Psoas muscle (tissue), 8 donors: ENCODE measurements around the gene COL27A1. TPM values are rescaled to one million over a fixed set of nuclear protein-coding genes. Genes with fewer than 3 reads are reported as not detected.

ENCODE experiments used
- ATAC-seq, 4 donors: fragments of 200-7000 bp; cut with Tn5 transposase; one replicate each; pipeline ENCODE4 v1.9.1; 2020; ENCODE audit warnings: moderate library complexity in 3 of 4, mild to moderate bottlenecking in 2 of 4
- DNase-seq, 2 donors: peaks; one replicate each; pipeline ENCODE4 v3.0.0-alpha.2; 2020
- H3K27ac ChIP-seq: fragments of 200-600 bp; one replicate; pipeline ENCODE4 v1.8.0; 2022
- H3K27me3 ChIP-seq, 3 donors: fragments of 200-600 bp in 1 of 3; one replicate each; pipeline versions ENCODE4 v1.6.1 to v1.8.0; 2013 to 2022; ENCODE audit warnings: low read length in 2 of 3, mild to moderate bottlenecking in 2 of 3, moderate library complexity in 1 of 3; ENCODE audit not compliant: insufficient read depth in 3 of 3
- H3K36me3 ChIP-seq, 2 donors: fragments of 200-600 bp in 1 of 2; one replicate each; pipeline versions ENCODE4 v1.6.1 to v1.8.0; 2013 to 2022; ENCODE audit warnings: low read depth in 1 of 2, mild to moderate bottlenecking in 1 of 2, moderate library complexity in 1 of 2; ENCODE audit not compliant: insufficient read depth in 1 of 2
- H3K4me1 ChIP-seq: fragments of 200-600 bp; one replicate; pipeline ENCODE4 v1.8.0; 2022
- H3K4me3 ChIP-seq: fragments of 200-600 bp; one replicate; pipeline ENCODE4 v1.8.0; 2022; ENCODE audit warnings: mild to moderate bottlenecking
- H3K9me3 ChIP-seq: fragments of 200-600 bp; one replicate; pipeline ENCODE4 v1.8.0; 2022
- CTCF ChIP-seq: fragments of 200-600 bp; IDR thresholded peaks from one replicate; pipeline ENCODE4 v1.8.0; 2022; ENCODE audit warnings: antibody characterized with exemption
- WGBS, 3 donors: extraction: QIAGEN DNeasy Blood & Tissue Kit; methylation state at CpG; one replicate each; pipeline versions ENCODE4 v1.1.6 to v1.1.7; 2013; 5-methylcytosine and 5-hydroxymethylcytosine counted together
- intact Hi-C, 2 donors: fragments of 100-400 bp; cut with DNase I; formaldehyde crosslinking; loops; one replicate each; pipeline versions ENCODE4 v1.11.0 to v1.14.2; 2022
- polyA plus RNA-seq, 3 donors: library from polyadenylated mRNA; stranded (reverse); fragments of 200-250 nt; gene quantifications; one replicate each; pipeline ENCODE4 v1.2.3, GENCODE V29; 2013
- total RNA-seq, 4 donors: library from RNA; stranded (reverse); fragmentation: NEBNext Ultra II Directional in 2 of 4; extraction: Animal tissue kit (Norgen Biotek cat#: 25700) in 2 of 4; gene quantifications; one replicate each; pipeline versions ENCODE4 v1.2.1 to v1.2.4, GENCODE V29; 2021 to 2023
- donor health status: healthy with polysubstance abuse.
- donor health status: DM: no; HTN: no; CAD: no; lungs with moderate emphysema.
- donor health status: Bipolar disorder and iron deficiency.
- donor health status: healthy.
- donor health status: DM: yes; HTN: yes; CAD: no.
- donor health status: DM: no; HTN: no; CAD: no.
- donor health status: DM: no; HTN: no; CAD: no.
- donor health status: DM: yes; HTN: yes; CAD: no.

COL27A1 gene
- total and polyA plus RNA-seq, 7 donors: 1.1 to 8.5 (median 3.9) TPM

DNA sequence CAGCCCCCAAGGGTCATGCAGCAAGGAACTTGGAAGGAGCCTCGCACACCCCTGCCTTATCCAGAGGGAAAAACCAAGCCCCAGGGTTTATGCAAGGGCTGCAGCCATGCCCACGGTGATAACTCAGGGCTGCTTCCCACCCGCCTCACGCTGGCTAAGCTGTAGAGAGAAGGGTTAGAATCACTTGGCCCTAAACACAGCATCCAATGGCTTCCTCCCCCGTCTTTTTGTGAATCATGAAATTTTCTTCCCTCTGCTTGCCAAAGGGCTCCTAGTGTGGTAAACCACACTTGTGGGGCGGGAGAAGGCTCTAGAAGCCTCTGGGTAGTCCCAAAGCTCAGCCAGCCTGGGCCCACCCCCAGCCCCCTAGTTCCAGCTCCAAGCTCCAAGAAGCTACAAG, 111.6 kb downstream of the COL27A1 start:
- no peak for TF ChIP-seq CTCF
- peaks cover 2% of the 10 kb centered on the region for H3K4me1 ChIP-seq
- DNase-seq (no peak), ATAC-seq (no peak)
- WGBS, 3 donors: 85 to 93% (median 85%) methylated on average over 6 of the region's 6 CpGs
- no peak overlapping the region for H3K27ac ChIP-seq
- no peak overlapping the region for H3K4me3 ChIP-seq
- H3K27me3 ChIP-seq: no peaks in the 10 kb centered on the region
- intact Hi-C loops: no loop called here
- H3K9me3 ChIP-seq: no peaks in the 10 kb centered on the region
- H3K36me3 ChIP-seq: no peaks in the 10 kb centered on the region

DNA sequence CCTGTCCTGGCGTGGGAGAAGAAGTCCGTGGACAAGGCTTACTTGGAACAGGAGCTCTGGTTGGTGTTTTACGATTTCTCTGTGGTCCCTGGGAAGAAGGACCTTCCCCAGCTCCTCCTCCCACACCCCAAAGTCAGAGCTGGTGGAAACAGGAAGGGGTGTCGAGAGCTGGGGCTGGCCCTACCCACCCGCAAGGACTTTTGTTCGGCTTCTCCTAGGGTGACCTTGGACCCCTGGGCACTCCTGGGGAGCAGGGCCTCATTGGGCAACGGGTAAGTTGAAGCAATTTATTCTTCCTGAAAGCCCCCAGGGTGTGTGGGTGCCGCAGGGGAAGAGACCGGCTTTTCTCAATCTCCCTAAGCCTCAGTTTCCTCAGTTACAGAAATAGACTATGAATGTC, 113.7 kb downstream of the COL27A1 start:
- Histone ChIP-seq H3K4me1 (peaks cover 10% of the 10 kb centered on the region), H3K4me3 (no peak overlapping the region), H3K36me3 (no peaks in the 10 kb centered on the region), H3K9me3 (no peaks in the 10 kb centered on the region), H3K27ac (no peak overlapping the region), H3K27me3 (no peaks in the 10 kb centered on the region)
- DNase-seq (no peak), ATAC-seq (no peak)
- WGBS, 3 donors: 92 to 98% (median 96%) methylated on average over 9 of the region's 9 CpGs
- intact Hi-C loops: no loop called here
- TF ChIP-seq CTCF: no peak

DNA sequence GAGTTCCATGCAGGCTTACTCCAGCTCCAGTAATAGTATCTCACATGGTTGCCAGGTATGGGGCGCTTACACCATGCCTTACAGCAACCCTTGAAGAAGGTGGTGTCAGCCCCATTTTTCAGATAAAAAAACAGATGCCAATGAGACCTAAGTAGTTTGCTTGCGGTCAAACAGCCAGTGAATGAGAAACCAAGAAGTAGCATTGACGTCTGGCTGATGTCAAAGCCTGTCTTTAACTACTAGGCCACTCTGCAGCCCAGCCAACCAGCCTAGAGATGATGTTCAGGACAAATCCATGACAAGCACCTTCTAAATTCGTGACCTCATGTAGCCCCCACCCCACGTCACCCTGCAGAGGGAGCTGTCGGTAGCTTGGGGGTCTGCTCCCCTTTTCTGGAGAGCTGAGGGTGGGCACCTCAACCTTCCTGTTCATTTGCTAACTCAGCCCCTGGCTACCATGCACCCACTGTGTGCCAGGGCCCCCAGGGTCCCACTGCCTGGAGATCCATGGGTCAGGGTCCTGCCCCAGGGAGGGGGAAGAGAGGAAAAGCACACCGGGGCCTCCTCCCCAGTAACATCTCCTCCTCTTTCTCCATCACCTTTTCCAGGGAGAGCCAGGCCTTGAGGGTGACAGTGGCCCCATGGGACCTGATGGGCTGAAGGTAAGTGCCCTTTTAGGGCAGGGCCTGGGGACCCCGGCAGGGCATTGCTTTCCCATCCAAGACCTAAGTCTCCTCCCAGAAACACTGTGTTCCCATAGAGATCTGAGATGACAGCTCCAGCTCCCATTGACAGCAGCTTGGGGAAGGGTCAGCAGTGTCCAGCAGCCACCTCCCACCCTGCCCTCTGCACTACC, 115.0 kb downstream of the COL27A1 start:
- Histone ChIP-seq H3K4me3 (no peak overlapping the region), H3K27me3 (no peaks in the 10 kb centered on the region), H3K27ac (no peak overlapping the region), H3K36me3 (no peaks in the 10 kb centered on the region), H3K9me3 (no peaks in the 10 kb centered on the region), H3K4me1 (peaks cover 10% of the 10 kb centered on the region)
- intact Hi-C loops: loop anchor here (2.0 to 5.0 kb wide), 3 partner anchors 116 to 163 kb away; partner anchors contain the start of gene COL27A1 (in 1 of the 2)
- no peak for TF ChIP-seq CTCF
- 72 to 85% (median 82%) methylated on average over 8 of the region's 8 CpGs for WGBS, 3 donors
- ATAC-seq (no peak), DNase-seq (no peak)

- Histone ChIP-seq H3K9me3 (no peaks in the 10 kb centered on the region), H3K27me3 (no peaks in the 10 kb centered on the region), H3K36me3 (no peaks in the 10 kb centered on the region), H3K4me3 (no peak overlapping the region), H3K27ac (no peak overlapping the region), H3K4me1 (peaks cover 14% of the 10 kb centered on the region)
- TF ChIP-seq CTCF: peak; percentile 30
- DNase-seq (peak; percentile 42 to 82), ATAC-seq (peak; percentile 66 to 94 (median 82))
- intact Hi-C loops: loop anchor here (2.0 to 5.0 kb wide), 3 partner anchors 117 to 165 kb away; partner anchors contain the start of gene COL27A1 (in 1 of the 2)
- 40 to 74% (median 64%) methylated on average over 17 to 18 of the region's 18 CpGs for WGBS, 3 donors
Measured at GRCh38 chr9:114271556-114272510, 116.5 kb downstream of the COL27A1 start.
